Uterus (tissue), 4 donors: ENCODE measurements around the gene RAI1. TPM values are rescaled to one million over a fixed set of nuclear protein-coding genes. Genes with fewer than 3 reads are reported as not detected.

Experiments
- DNase-seq, 2 donors: peaks; one replicate each; pipeline ENCODE4 v3.0.0-alpha.2; 2019 to 2020
- H3K27ac ChIP-seq, 2 donors: fragments of 200-600 bp; sonication (generic); 1 replicate in 1 of 2; 2 replicates in 1 of 2; pipeline ENCODE4 v1.5.1; 2016 to 2018
- H3K27me3 ChIP-seq, 2 donors: fragments of 200-600 bp; sonication (generic); one replicate each; pipeline ENCODE4 v1.5.1; 2018 to 2019; ENCODE audit warnings: control low read depth in 1 of 2
- H3K36me3 ChIP-seq, 2 donors: fragments of 200-600 bp; sonication (generic); one replicate each; pipeline ENCODE4 v1.5.1; 2019; ENCODE audit warnings: control low read depth in 1 of 2
- H3K4me1 ChIP-seq, 2 donors: fragments of 200-600 bp; sonication (generic); one replicate each; pipeline ENCODE4 v1.5.1; 2018 to 2019; ENCODE audit warnings: control low read depth in 1 of 2
- H3K4me3 ChIP-seq, 2 donors: fragments of 200-600 bp; sonication (generic); 1 replicate in 1 of 2; 2 replicates in 1 of 2; pipeline ENCODE4 v1.5.1; 2018 to 2019; ENCODE audit warnings: mild to moderate bottlenecking in 1 of 2
- H3K9me3 ChIP-seq, 2 donors: fragments of 200-600 bp; sonication (generic); one replicate each; pipeline ENCODE4 v1.5.1; 2019; ENCODE audit warnings: control low read depth in 1 of 2
- POLR2A ChIP-seq, 2 donors: fragments of 450-650 bp; IDR thresholded peaks; one replicate each; pipeline ENCODE4 v1.6.1; 2016; ENCODE audit warnings: antibody characterized with exemption in 2 of 2, mild to moderate bottlenecking in 1 of 2, moderate library complexity in 1 of 2
- intact Hi-C: fragments of 100-400 bp; cut with DNase I; formaldehyde crosslinking; loops from one replicate; pipeline ENCODE4 v1.15.1; 2023; ENCODE audit warnings: low total_unique reads
- total RNA-seq, 4 donors: library from RNA; depleted of rRNA in 3 of 4; stranded (reverse); fragments of >200 nt in 3 of 4; gene quantifications; one replicate each; pipeline versions ENCODE4 v1.1.0 to v1.2.4, GENCODE V29; 2014 to 2023
- TF ChIP-seq, protein P1 (sequence below), 4 experiments: fragments of 200-600 bp in 2 of 4; fragments of 450-650 bp in 2 of 4; sonication (generic) in 2 of 4; IDR thresholded peaks; one replicate each; pipeline ENCODE4 v1.5.1; 2016 to 2019; ENCODE audit warnings: antibody characterized with exemption in 4 of 4, mild to moderate bottlenecking in 2 of 4, moderate library complexity in 1 of 4
- donor health status: DM: yes; HTN: yes; CAD: no.

The RAI1 gene
- total RNA-seq, 4 donors from 2014 or later, result 10.0 to 66.1 (median 15.3) TPM

DNA sequence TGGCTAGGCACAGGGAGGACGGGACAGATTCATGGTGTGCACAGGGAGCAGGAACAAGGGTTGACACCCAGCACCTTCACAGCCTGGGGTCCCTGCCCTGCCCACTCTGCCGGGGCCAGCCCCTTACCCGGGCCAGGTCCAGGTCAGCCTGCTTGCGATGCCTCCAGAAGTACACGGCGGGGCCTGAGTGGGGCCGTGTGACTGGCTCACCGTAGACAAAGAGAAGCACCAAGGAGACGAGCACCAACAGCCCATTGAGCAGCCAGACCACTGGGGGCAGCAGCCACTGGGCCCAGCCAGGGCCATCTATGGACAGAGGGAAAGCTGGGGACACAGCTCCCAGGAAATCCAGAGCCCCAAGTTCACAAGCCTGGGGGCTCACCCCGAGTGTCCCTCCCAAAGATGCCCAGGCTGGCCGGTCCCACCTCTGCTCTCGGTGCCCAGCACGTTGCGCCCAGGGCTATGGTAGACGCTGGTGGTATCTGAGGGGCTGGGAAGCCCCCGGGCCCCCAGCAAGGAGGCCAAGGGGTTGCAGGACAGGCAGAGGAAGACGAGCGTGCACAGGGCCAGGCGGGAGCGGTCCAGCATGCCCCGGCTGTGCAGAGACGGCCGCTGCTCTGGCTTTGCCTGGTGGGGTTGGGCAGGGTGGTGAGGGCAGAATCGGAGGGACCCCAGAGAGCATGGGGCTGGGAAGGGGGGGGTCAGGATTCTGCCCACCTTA is 135.7 kb downstream of the RAI1 start:
- H3K4me3 ChIP-seq, result no peak overlapping the region
- no peak overlapping the region for H3K27ac ChIP-seq
- intact Hi-C loops, result loop anchor here (5.0 kb wide), 1 partner anchor 35 kb away; no protein-coding TSS in a partner anchor
- no peaks in the 10 kb centered on the region for H3K36me3 ChIP-seq
- H3K9me3 ChIP-seq, result no peaks in the 10 kb centered on the region
- TF ChIP-seq, protein P1, sequence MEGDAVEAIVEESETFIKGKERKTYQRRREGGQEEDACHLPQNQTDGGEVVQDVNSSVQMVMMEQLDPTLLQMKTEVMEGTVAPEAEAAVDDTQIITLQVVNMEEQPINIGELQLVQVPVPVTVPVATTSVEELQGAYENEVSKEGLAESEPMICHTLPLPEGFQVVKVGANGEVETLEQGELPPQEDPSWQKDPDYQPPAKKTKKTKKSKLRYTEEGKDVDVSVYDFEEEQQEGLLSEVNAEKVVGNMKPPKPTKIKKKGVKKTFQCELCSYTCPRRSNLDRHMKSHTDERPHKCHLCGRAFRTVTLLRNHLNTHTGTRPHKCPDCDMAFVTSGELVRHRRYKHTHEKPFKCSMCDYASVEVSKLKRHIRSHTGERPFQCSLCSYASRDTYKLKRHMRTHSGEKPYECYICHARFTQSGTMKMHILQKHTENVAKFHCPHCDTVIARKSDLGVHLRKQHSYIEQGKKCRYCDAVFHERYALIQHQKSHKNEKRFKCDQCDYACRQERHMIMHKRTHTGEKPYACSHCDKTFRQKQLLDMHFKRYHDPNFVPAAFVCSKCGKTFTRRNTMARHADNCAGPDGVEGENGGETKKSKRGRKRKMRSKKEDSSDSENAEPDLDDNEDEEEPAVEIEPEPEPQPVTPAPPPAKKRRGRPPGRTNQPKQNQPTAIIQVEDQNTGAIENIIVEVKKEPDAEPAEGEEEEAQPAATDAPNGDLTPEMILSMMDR (IDR thresholded peaks at IDR 0.05), result no peak
- no peak for TF ChIP-seq POLR2A (IDR thresholded peaks at IDR 0.05)
- peaks cover 0 to 1% of the 10 kb centered on the region in 2 donors for H3K4me1 ChIP-seq
- no peak for DNase-seq
- no peaks in the 10 kb centered on the region for H3K27me3 ChIP-seq

DNA sequence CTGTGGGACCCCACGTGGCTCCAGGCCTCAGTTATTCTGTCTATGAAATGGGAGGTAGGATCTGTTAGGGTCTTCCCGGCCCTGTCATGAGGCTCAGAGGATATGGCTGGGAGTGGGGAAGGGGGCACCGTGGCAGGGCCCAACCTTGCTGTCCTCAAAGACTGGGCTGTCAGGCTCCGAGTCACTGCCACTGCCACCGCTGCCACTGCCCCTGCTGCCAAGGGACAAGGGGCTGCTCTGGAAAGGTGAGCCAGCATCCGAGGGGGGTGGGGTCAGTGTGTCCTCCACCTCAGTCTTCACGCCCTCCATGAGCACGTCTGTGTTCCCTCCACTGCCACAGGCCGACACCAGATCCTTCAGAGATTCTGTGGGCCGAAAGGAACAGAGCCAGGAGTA is 136.3 kb downstream of the RAI1 start:
- H3K9me3 ChIP-seq, result no peaks in the 10 kb centered on the region
- H3K36me3 ChIP-seq, result no peaks in the 10 kb centered on the region
- H3K27me3 ChIP-seq, result no peaks in the 10 kb centered on the region
- H3K4me3 ChIP-seq, result no peak overlapping the region
- peaks cover 0 to 5% of the 10 kb centered on the region in 2 donors for H3K4me1 ChIP-seq
- H3K27ac ChIP-seq, result no peak overlapping the region
- intact Hi-C loops, result loop anchor here (5.0 kb wide), 1 partner anchor 35 kb away; no protein-coding TSS in a partner anchor
- TF ChIP-seq POLR2A (IDR thresholded peaks at IDR 0.05), result no peak
- TF ChIP-seq, protein P1 (IDR thresholded peaks at IDR 0.05), result no peak
- no peak for DNase-seq

DNA sequence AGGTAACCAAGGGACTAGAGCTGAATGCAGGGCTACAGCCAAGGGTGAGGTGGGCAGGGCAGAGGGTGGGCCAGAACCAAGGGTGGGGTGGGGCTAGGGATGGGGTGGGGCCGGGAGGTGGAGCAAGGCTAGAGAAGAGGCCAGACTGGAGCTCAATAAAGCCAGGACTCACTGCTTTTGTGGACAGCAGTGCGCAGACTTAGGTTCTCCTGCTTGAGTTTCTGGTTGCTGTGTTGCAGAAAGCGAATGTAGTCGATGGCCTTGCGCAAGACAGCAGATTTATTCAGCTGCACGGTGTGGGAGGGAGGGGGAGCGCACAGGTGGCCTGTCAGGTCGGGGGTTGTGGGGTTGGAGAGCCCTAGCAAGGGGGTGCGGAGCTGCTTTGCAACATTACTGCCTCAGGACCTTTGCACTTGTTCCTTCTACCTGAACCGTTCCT is 136.8 kb downstream of the RAI1 start:
- peaks cover 2 to 10% of the 10 kb centered on the region in 2 donors for H3K4me1 ChIP-seq
- H3K4me3 ChIP-seq, result no peak overlapping the region
- no peaks in the 10 kb centered on the region for H3K27me3 ChIP-seq
- TF ChIP-seq, protein P1 (IDR thresholded peaks at IDR 0.05), result no peak
- no peak for TF ChIP-seq POLR2A (IDR thresholded peaks at IDR 0.05)
- no peaks in the 10 kb centered on the region for H3K9me3 ChIP-seq
- peak in 1 of 2 donors; percentile 21 for DNase-seq
- no peaks in the 10 kb centered on the region for H3K36me3 ChIP-seq
- H3K27ac ChIP-seq, result no peak overlapping the region
- intact Hi-C loops, result loop anchor here (5.0 kb wide), 1 partner anchor 34 kb away; no protein-coding TSS in a partner anchor

DNA sequence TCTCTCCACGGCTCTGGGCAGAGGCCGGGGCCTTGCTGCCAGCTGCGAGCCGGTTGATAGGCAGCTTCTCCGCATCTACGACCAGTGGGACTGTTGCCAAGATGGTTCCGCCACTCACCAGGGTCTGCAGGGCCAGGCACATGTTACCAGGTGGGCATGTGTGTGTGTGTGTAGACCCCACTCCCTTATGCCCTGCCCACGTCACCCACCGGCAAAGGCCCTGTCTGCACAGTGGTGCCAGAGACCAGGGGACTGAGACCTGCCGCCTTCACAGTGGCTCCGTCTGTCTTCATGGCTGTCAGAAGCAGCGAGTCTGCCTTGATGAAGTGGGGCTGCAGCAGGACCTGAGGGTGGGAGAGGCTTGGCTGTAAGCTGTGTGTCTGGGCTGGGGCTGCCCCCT is 137.9 kb downstream of the RAI1 start:
- TF ChIP-seq, protein P1 (IDR thresholded peaks at IDR 0.05), result no peak
- no peak for TF ChIP-seq POLR2A (IDR thresholded peaks at IDR 0.05)
- H3K27ac ChIP-seq, result no peak overlapping the region
- H3K4me1 ChIP-seq, result peaks cover 6 to 14% of the 10 kb centered on the region in 2 donors
- H3K4me3 ChIP-seq, result no peak overlapping the region
- peak in 1 of 2 donors; percentile 23 for DNase-seq
- H3K27me3 ChIP-seq, result no peaks in the 10 kb centered on the region
- no peaks in the 10 kb centered on the region for H3K9me3 ChIP-seq
- H3K36me3 ChIP-seq, result no peaks in the 10 kb centered on the region
- intact Hi-C loops, result loop anchor here (5.0 kb wide), 1 partner anchor 33 kb away; no protein-coding TSS in a partner anchor

DNA sequence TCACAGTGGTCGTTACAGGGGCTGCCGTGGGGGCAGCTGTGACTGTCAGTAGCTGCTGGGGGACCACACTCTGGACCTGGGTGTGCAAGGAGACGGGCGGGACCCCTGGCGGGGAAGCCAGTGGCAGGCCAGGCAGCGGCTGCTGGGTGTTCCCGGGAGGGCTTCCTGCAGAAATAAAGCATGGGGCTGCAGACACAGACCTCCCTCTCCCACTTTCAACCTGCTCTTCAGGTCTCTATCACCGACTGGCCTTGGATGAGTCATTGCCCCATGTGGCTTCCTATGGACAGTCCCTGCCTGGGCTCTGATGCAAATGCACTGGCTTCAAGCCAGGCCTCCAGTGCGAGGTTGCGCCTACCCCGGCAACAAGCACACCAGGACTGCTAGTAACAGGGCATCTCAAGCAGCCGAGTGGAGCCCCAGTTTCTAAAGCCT is 138.3 kb downstream of the RAI1 start:
- intact Hi-C loops, result loop anchor here (5.0 kb wide), 1 partner anchor 33 kb away; no protein-coding TSS in a partner anchor
- Histone ChIP-seq H3K36me3 (no peaks in the 10 kb centered on the region), H3K9me3 (no peaks in the 10 kb centered on the region), H3K27ac (no peak overlapping the region), H3K4me3 (no peak overlapping the region), H3K27me3 (no peaks in the 10 kb centered on the region), H3K4me1 (peaks cover 9 to 18% of the 10 kb centered on the region in 2 donors)
- peak in 1 of 2 donors; percentile 67 for DNase-seq
- TF ChIP-seq, protein P1 (IDR thresholded peaks at IDR 0.05), result no peak
- no peak for TF ChIP-seq POLR2A (IDR thresholded peaks at IDR 0.05)
